ENCODE results near the gene MKNK2. TPM values are rescaled to one million over a fixed set of nuclear protein-coding genes. Genes with fewer than 3 reads are reported as not detected.

MKNK2 gene
- polyA plus RNA-seq, 4 donors = 47.6 to 101 (median 88.9) TPM

GRCh38 chr19:2033825-2034159 lies 17.3 kb downstream of the MKNK2 start:
- Histone ChIP-seq H3K27me3 (ENCODE audit: control insufficient read depth in 3 of 3, insufficient read depth in 3 of 3, low read length in 3 of 3) (no peaks in the 10 kb centered on the region), H3K4me3 (ENCODE audit: low read depth in 1 of 3, low read length in 3 of 3) (no peak overlapping the region), H3K4me1 (ENCODE audit: control insufficient read depth in 3 of 3, insufficient read depth in 2 of 3, low read depth in 1 of 3, low read length in 2 of 3) (peaks cover 0 to 12% (median 6%) of the 10 kb centered on the region in 3 donors), H3K36me3 (ENCODE audit: control insufficient read depth in 3 of 3, insufficient read depth in 2 of 3, low read depth in 1 of 3, low read length in 3 of 3) (peaks cover 2 to 16% (median 8%) of the 10 kb centered on the region in 3 donors), H3K9me3 (ENCODE audit: control insufficient read depth in 2 of 2, insufficient read depth in 1 of 2, low read depth in 1 of 2, low read length in 1 of 2) (peaks cover 0 to 14% of the 10 kb centered on the region in 2 donors), H3K27ac (ENCODE audit: low read depth in 1 of 3, low read length in 2 of 3) (no peak overlapping the region)
- DNase-seq = no peak
- FAIRE-seq = no peak
- WGBS, 3 donors = 66 to 79% (median 72%) methylated on average over 8 to 9 of the region's 9 CpGs

- peaks cover 1 to 10% (median 3%) of the 10 kb centered on the region in 3 donors for H3K36me3 ChIP-seq (ENCODE audit: control insufficient read depth in 3 of 3, insufficient read depth in 2 of 3, low read depth in 1 of 3, low read length in 3 of 3)
- H3K9me3 ChIP-seq (ENCODE audit: control insufficient read depth in 2 of 2, insufficient read depth in 1 of 2, low read depth in 1 of 2, low read length in 1 of 2) = peaks cover 0 to 14% of the 10 kb centered on the region in 2 donors
- no peaks in the 10 kb centered on the region for H3K27me3 ChIP-seq (ENCODE audit: control insufficient read depth in 3 of 3, insufficient read depth in 3 of 3, low read length in 3 of 3)
- DNase-seq (no peak), FAIRE-seq (no peak)
- WGBS, 3 donors = 86 to 94% (median 90%) methylated on average over 6 of the region's 6 CpGs
- peaks cover 0 to 12% (median 6%) of the 10 kb centered on the region in 3 donors for H3K4me1 ChIP-seq (ENCODE audit: control insufficient read depth in 3 of 3, insufficient read depth in 2 of 3, low read depth in 1 of 3, low read length in 2 of 3)
- H3K4me3 ChIP-seq (ENCODE audit: low read depth in 1 of 3, low read length in 3 of 3) = no peak overlapping the region
- H3K27ac ChIP-seq (ENCODE audit: low read depth in 1 of 3, low read length in 2 of 3) = peak overlapping the region in 2 of 3 donors; percentile 36 to 97
Measured at GRCh38 chr19:2033115-2033824, 17.8 kb downstream of the MKNK2 start.

GRCh38 chr19:2032296-2032941 lies 18.6 kb downstream of the MKNK2 start:
- DNase-seq = peak in 1 of 2 donors; percentile 94
- WGBS, 3 donors = 5 to 8% (median 8%) methylated on average over 18 to 19 of the region's 19 CpGs
- no peak for FAIRE-seq
- Histone ChIP-seq H3K36me3 (ENCODE audit: control insufficient read depth in 3 of 3, insufficient read depth in 2 of 3, low read depth in 1 of 3, low read length in 3 of 3) (peaks cover 0 to 2% (median 0%) of the 10 kb centered on the region in 3 donors), H3K27ac (ENCODE audit: low read depth in 1 of 3, low read length in 2 of 3) (peak overlapping the region; percentile 38 to 97 (median 90)), H3K4me1 (ENCODE audit: control insufficient read depth in 3 of 3, insufficient read depth in 2 of 3, low read depth in 1 of 3, low read length in 2 of 3) (peaks cover 0 to 12% (median 6%) of the 10 kb centered on the region in 3 donors), H3K4me3 (ENCODE audit: low read depth in 1 of 3, low read length in 3 of 3) (no peak overlapping the region), H3K9me3 (ENCODE audit: control insufficient read depth in 2 of 2, insufficient read depth in 1 of 2, low read depth in 1 of 2, low read length in 1 of 2) (peaks cover 0 to 14% of the 10 kb centered on the region in 2 donors), H3K27me3 (ENCODE audit: control insufficient read depth in 3 of 3, insufficient read depth in 3 of 3, low read length in 3 of 3) (no peaks in the 10 kb centered on the region)

GRCh38 chr19:2027361-2027760 lies 23.7 kb downstream of the MKNK2 start:
- 71 to 76% (median 72%) methylated on average over 9 of the region's 9 CpGs for WGBS, 3 donors
- Histone ChIP-seq H3K36me3 (ENCODE audit: control insufficient read depth in 3 of 3, insufficient read depth in 2 of 3, low read depth in 1 of 3, low read length in 3 of 3) (no peaks in the 10 kb centered on the region), H3K4me3 (ENCODE audit: low read depth in 1 of 3, low read length in 3 of 3) (no peak overlapping the region), H3K27me3 (ENCODE audit: control insufficient read depth in 3 of 3, insufficient read depth in 3 of 3, low read length in 3 of 3) (no peaks in the 10 kb centered on the region), H3K9me3 (ENCODE audit: control insufficient read depth in 2 of 2, insufficient read depth in 1 of 2, low read depth in 1 of 2, low read length in 1 of 2) (peaks cover 0 to 8% of the 10 kb centered on the region in 2 donors), H3K27ac (ENCODE audit: low read depth in 1 of 3, low read length in 2 of 3) (no peak overlapping the region), H3K4me1 (ENCODE audit: control insufficient read depth in 3 of 3, insufficient read depth in 2 of 3, low read depth in 1 of 3, low read length in 2 of 3) (peaks cover 0 to 5% (median 3%) of the 10 kb centered on the region in 3 donors)
- FAIRE-seq (no peak), DNase-seq (no peak)

- no peaks in the 10 kb centered on the region for H3K36me3 ChIP-seq (ENCODE audit: control insufficient read depth in 3 of 3, insufficient read depth in 2 of 3, low read depth in 1 of 3, low read length in 3 of 3)
- no peaks in the 10 kb centered on the region for H3K27me3 ChIP-seq (ENCODE audit: control insufficient read depth in 3 of 3, insufficient read depth in 3 of 3, low read length in 3 of 3)
- no peak for FAIRE-seq
- no peak overlapping the region for H3K27ac ChIP-seq (ENCODE audit: low read depth in 1 of 3, low read length in 2 of 3)
- no peak overlapping the region for H3K4me3 ChIP-seq (ENCODE audit: low read depth in 1 of 3, low read length in 3 of 3)
- H3K9me3 ChIP-seq (ENCODE audit: control insufficient read depth in 2 of 2, insufficient read depth in 1 of 2, low read depth in 1 of 2, low read length in 1 of 2) = peaks cover 0 to 8% of the 10 kb centered on the region in 2 donors
- peak in 1 of 2 donors; percentile 75 for DNase-seq
- no peaks in the 10 kb centered on the region for H3K4me1 ChIP-seq (ENCODE audit: control insufficient read depth in 3 of 3, insufficient read depth in 2 of 3, low read depth in 1 of 3, low read length in 2 of 3)
- 28 to 69% (median 43%) methylated on average over 10 of the region's 10 CpGs for WGBS, 3 donors
Measured at GRCh38 chr19:2026770-2027169, 24.3 kb downstream of the MKNK2 start.

- Histone ChIP-seq H3K9me3 (ENCODE audit: control insufficient read depth in 2 of 2, insufficient read depth in 1 of 2, low read depth in 1 of 2, low read length in 1 of 2) (peaks cover 0 to 8% of the 10 kb centered on the region in 2 donors), H3K4me3 (ENCODE audit: low read depth in 1 of 3, low read length in 3 of 3) (no peak overlapping the region), H3K27me3 (ENCODE audit: control insufficient read depth in 3 of 3, insufficient read depth in 3 of 3, low read length in 3 of 3) (no peaks in the 10 kb centered on the region), H3K27ac (ENCODE audit: low read depth in 1 of 3, low read length in 2 of 3) (no peak overlapping the region), H3K36me3 (ENCODE audit: control insufficient read depth in 3 of 3, insufficient read depth in 2 of 3, low read depth in 1 of 3, low read length in 3 of 3) (no peaks in the 10 kb centered on the region), H3K4me1 (ENCODE audit: control insufficient read depth in 3 of 3, insufficient read depth in 2 of 3, low read depth in 1 of 3, low read length in 2 of 3) (peaks cover 0 to 3% (median 0%) of the 10 kb centered on the region in 3 donors)
- FAIRE-seq (no peak), DNase-seq (no peak)
- 95 to 100% (median 98%) methylated on average over 2 of the region's 2 CpGs for WGBS, 3 donors
Measured at GRCh38 chr19:2022289-2022688, 28.8 kb downstream of the MKNK2 start.

- Histone ChIP-seq H3K4me3 (ENCODE audit: low read depth in 1 of 3, low read length in 3 of 3) (no peak overlapping the region), H3K4me1 (ENCODE audit: control insufficient read depth in 3 of 3, insufficient read depth in 2 of 3, low read depth in 1 of 3, low read length in 2 of 3) (peaks cover 0 to 3% (median 0%) of the 10 kb centered on the region in 3 donors), H3K27ac (ENCODE audit: low read depth in 1 of 3, low read length in 2 of 3) (no peak overlapping the region), H3K9me3 (ENCODE audit: control insufficient read depth in 2 of 2, insufficient read depth in 1 of 2, low read depth in 1 of 2, low read length in 1 of 2) (peaks cover 0 to 6% of the 10 kb centered on the region in 2 donors), H3K27me3 (ENCODE audit: control insufficient read depth in 3 of 3, insufficient read depth in 3 of 3, low read length in 3 of 3) (no peaks in the 10 kb centered on the region), H3K36me3 (ENCODE audit: control insufficient read depth in 3 of 3, insufficient read depth in 2 of 3, low read depth in 1 of 3, low read length in 3 of 3) (no peaks in the 10 kb centered on the region)
- DNase-seq (no peak), FAIRE-seq (no peak)
- 52 to 75% (median 74%) methylated on average over 3 to 4 of the region's 4 CpGs for WGBS, 3 donors
Measured at GRCh38 chr19:2021453-2022140, 29.4 kb downstream of the MKNK2 start.

- Histone ChIP-seq H3K27me3 (ENCODE audit: control insufficient read depth in 3 of 3, insufficient read depth in 3 of 3, low read length in 3 of 3) (no peaks in the 10 kb centered on the region), H3K4me1 (ENCODE audit: control insufficient read depth in 3 of 3, insufficient read depth in 2 of 3, low read depth in 1 of 3, low read length in 2 of 3) (peaks cover 0 to 9% (median 3%) of the 10 kb centered on the region in 3 donors), H3K4me3 (ENCODE audit: low read depth in 1 of 3, low read length in 3 of 3) (no peak overlapping the region), H3K36me3 (ENCODE audit: control insufficient read depth in 3 of 3, insufficient read depth in 2 of 3, low read depth in 1 of 3, low read length in 3 of 3) (peaks cover 0 to 6% (median 0%) of the 10 kb centered on the region in 3 donors), H3K9me3 (ENCODE audit: control insufficient read depth in 2 of 2, insufficient read depth in 1 of 2, low read depth in 1 of 2, low read length in 1 of 2) (no peaks in the 10 kb centered on the region), H3K27ac (ENCODE audit: low read depth in 1 of 3, low read length in 2 of 3) (no peak overlapping the region)
- DNase-seq (no peak), FAIRE-seq (no peak)
- WGBS, 3 donors = 91 to 95% (median 93%) methylated on average over 13 of the region's 13 CpGs
Measured at GRCh38 chr19:2018752-2019151, 32.3 kb downstream of the MKNK2 start.

Data from small intestine (tissue), 7 donors.